ENCODE results near the gene SHBG. TPM values are rescaled to one million over a fixed set of nuclear protein-coding genes. Genes with fewer than 3 reads are reported as not detected.
A peak's percentile ranks its signal among the peaks of the same experiment; 100 is the strongest.

Gene SHBG
- total and polyA plus RNA-seq, 4 experiments from 2014 or later, result not detected

DNA sequence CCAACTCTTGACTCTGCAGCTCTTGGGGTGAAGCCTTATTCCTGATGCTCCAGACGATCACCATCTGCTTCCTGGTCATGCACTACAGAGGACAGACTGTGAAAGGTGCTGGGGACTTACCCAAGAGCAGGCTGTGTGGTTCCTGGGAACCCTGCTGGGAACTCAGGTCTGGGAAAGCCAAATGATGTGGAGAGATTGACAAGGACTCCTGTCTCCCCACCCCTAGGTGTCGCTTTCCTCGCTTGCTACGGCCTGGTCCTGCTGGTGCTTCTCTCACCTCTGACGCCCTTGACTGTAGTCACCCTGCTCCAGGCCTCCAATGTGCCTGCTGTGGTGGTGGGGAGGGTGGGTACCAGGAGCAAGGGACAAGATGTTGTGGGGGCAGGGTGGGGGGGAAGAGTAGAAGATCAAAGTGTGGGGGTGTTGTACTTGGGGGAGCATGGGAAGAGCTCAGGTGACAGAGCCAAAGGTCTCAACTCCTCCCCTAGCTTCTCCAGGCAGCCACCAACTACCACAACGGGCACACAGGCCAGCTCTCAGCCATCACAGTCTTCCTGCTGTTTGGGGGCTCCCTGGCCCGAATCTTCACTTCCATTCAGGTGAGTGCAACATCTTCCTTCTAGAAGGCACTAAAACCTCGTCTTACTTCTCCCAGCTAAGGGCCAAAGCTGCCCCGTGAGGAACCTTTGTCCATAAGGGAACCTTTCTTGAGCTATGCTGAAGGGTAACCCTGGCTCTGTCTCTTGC, 43.1 kb upstream of the SHBG start:
- no peaks in the 10 kb centered on the region for H3K27me3 ChIP-seq (ENCODE audit: insufficient read depth, low read length)
- no peak overlapping the region for H3K4me3 ChIP-seq (ENCODE audit: low read length in 2 of 2)
- Mint-ChIP-seq H3K4me3 (peak overlapping the region in 3 of 8 donors; percentile 13 to 35 (median 20)), H3K36me3 (peaks cover 6 to 39% of the 10 kb centered on the region in 2 donors), H3K27ac (peak overlapping the region in 2 of 7 donors; percentile 38 to 61), H3K27me3 (no peaks in the 10 kb centered on the region), H3K4me1 (peaks cover 5 to 43% (median 26%) of the 10 kb centered on the region in 4 donors), H3K9me3 (peaks cover 0 to 1% (median 0%) of the 10 kb centered on the region in 8 donors)
- H3K36me3 ChIP-seq (ENCODE audit: insufficient read depth, low read length), result peaks cover 21% of the 10 kb centered on the region
- ChIA-PET CTCF (ENCODE audit: partially characterized antibody) (interaction anchor here (1.0 to 2.3 kb wide), 8 partner anchors 9 to 231 kb away, joined by 4 to 12 read pairs (median 5); partner anchors contain the start of gene TP53), POLR2A (ENCODE audit: partially characterized antibody) (interaction anchor here (1.0 to 9.5 kb wide), 6 partner anchors 14 to 252 kb away, joined by 3 to 220 read pairs (median 14); partner anchors contain the start of genes TP53, WRAP53 and ZBTB4)
- H3K9me3 ChIP-seq (ENCODE audit: control insufficient read depth in 1 of 2, low read length in 2 of 2), result no peaks in the 10 kb centered on the region
- peaks cover 41% of the 10 kb centered on the region for H3K4me1 ChIP-seq (ENCODE audit: insufficient read depth, low read length)
- no peak for DNase-seq
- no peak overlapping the region for H3K27ac ChIP-seq (ENCODE audit: low read depth, low read length)
- intact Hi-C loops (cut with micrococcal nuclease), result no loop called here

DNA sequence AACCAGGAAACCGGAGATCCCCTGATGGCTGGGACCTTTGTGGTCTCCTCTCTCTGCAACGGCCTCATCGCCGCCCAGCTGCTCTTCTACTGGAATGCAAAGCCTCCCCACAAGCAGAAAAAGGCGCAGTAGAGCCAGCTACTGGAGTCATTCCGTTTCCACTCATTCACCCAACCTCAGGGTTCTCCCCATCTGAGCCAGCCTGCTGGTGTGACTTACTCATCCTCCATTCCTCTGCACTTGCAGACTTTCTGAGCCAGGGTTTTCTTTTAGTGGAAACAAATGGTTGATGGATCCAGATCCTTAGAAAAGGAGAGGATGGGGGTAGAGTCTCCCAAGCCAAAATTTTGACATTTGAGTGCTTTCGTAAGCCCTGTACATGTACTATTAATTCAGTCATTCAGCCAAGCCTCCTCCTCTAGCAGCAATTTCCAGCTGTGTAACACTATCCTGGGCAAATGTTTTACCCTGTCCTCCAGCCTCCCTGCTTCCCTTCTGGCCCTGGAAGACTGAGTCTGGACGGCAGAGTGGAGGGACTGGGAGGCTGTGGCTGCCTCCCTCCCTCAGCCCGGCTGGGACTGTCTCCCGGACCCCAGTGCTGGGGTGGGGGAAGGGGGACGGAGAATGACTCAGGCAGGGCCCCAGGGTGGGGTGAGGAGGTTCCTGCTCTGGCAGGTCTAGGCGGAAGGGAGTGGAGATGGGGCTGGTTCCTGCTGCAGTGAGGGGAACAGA, 42.3 kb upstream of the SHBG start:
- Mint-ChIP-seq H3K9me3 (peaks cover 0 to 1% (median 0%) of the 10 kb centered on the region in 8 donors), H3K27me3 (no peaks in the 10 kb centered on the region), H3K36me3 (peaks cover 11 to 46% of the 10 kb centered on the region in 2 donors), H3K27ac (peak overlapping the region in 4 of 7 donors; percentile 30 to 61 (median 34)), H3K4me1 (peaks cover 5 to 35% (median 21%) of the 10 kb centered on the region in 4 donors), H3K4me3 (peak overlapping the region in 1 of 8 donors; percentile 35)
- Histone ChIP-seq H3K9me3 (ENCODE audit: control insufficient read depth in 1 of 2, low read length in 2 of 2) (no peaks in the 10 kb centered on the region), H3K27ac (ENCODE audit: low read depth, low read length) (no peak overlapping the region), H3K27me3 (ENCODE audit: insufficient read depth, low read length) (no peaks in the 10 kb centered on the region), H3K4me3 (ENCODE audit: low read length in 2 of 2) (no peak overlapping the region), H3K4me1 (ENCODE audit: insufficient read depth, low read length) (peaks cover 35% of the 10 kb centered on the region), H3K36me3 (ENCODE audit: insufficient read depth, low read length) (peaks cover 28% of the 10 kb centered on the region)
- intact Hi-C loops (cut with micrococcal nuclease), result no loop called here
- ChIA-PET POLR2A (ENCODE audit: partially characterized antibody) (interaction anchor here (1.0 to 9.5 kb wide), 4 partner anchors 15 to 253 kb away, joined by 3 to 220 read pairs (median 14); partner anchors contain the start of genes TP53, WRAP53 and ZBTB4), CTCF (ENCODE audit: partially characterized antibody) (interaction anchor here (1.0 to 2.3 kb wide), 4 partner anchors 8 to 232 kb away, joined by 4 to 9 read pairs (median 5); partner anchors contain the start of gene TP53)
- no peak for DNase-seq

DNA sequence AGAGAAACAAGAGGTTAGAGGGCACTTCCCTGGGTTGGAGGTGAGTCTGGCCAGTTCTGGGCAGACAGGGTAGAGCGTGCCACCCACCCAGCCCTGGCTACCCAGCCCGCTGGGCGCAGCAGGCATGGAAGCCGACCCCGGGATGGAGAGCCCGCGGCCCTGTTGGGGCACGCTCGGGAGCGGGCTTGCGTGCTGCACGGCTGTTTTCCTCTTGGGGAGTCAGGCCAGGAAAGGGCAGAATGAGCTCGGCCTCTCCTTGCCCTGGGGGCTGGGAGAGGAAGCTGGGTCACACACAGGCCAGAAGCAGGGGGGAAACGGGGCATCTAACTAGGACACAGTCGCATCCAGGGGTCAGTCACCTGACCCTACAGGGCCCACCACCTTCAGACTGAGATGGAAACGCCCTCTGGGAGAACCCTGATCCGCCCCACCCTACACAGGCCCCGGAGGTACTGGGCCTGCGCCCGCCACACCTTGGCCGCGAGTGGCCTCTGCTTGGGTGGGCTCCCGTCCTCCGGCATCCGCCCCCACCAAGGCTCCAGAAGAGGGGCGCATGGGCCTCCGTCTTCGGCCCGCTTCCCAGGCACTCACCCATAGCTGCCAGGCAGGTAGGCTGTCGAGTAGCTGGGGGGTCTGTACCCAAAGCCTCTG, 41.3 kb upstream of the SHBG start:
- peaks cover 39% of the 10 kb centered on the region for H3K36me3 ChIP-seq (ENCODE audit: insufficient read depth, low read length)

DNA sequence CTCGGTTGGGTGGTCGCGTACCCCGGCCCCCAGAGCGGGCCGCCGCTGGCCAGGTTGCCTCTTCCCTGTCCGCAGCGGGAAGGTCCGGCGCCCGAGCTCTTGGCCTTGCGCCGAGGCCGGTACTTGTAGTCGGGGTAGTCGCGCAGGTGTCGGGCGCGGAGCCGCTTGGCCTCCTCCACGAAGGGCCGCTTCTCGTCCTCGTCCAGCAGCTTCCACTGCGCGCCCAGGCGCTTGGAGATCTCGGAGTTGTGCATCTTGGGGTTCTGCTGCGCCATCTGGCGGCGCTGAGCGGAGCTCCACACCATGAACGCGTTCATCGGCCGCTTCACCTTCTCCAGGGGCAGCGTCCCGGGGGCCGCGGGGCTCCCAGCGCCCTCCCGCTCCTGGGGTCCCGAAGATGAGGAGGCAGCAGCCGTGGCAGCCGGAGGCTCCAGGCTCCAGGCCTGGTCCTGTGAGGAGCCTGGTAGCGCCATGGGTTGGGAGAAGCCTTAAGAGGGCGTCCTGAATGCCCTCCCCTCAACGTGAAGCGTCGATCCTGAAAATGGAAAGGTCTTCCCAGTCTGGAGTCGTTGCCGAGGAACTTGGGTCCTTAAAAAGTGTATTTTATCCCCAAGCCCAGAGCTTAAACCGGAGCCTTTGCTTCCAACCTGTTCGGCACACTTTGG, 40.6 kb upstream of the SHBG start:
- peaks cover 0 to 1% (median 0%) of the 10 kb centered on the region in 8 donors for H3K9me3 Mint-ChIP-seq
- peak; percentile 57 to 65 (median 60) for DNase-seq
- no peaks in the 10 kb centered on the region for H3K27me3 Mint-ChIP-seq
- POLR2A ChIA-PET (ENCODE audit: partially characterized antibody), result interaction anchor here (0.6 to 9.5 kb wide), 12 partner anchors 16 to 238 kb away, joined by 3 to 220 read pairs (median 4); partner anchors contain the start of genes POLR2A, SAT2, TMEM102 and TP53
- H3K4me3 Mint-ChIP-seq, result no peak overlapping the region
- intact Hi-C loops (cut with micrococcal nuclease), result loop anchor here (1.0 kb wide), 2 partner anchors 28 to 75 kb away; partner anchors contain the start of gene SENP3
- no peak overlapping the region for H3K27ac ChIP-seq (ENCODE audit: low read depth, low read length)
- H3K4me1 ChIP-seq (ENCODE audit: insufficient read depth, low read length), result peaks cover 24% of the 10 kb centered on the region
- no peak overlapping the region for H3K4me3 ChIP-seq (ENCODE audit: low read length in 2 of 2)
- no peak overlapping the region for H3K27ac Mint-ChIP-seq
- no peaks in the 10 kb centered on the region for H3K9me3 ChIP-seq (ENCODE audit: control insufficient read depth in 1 of 2, low read length in 2 of 2)
- CTCF ChIA-PET (ENCODE audit: partially characterized antibody), result interaction anchor here (0.6 to 3.1 kb wide), 25 partner anchors 9 to 648 kb away, joined by 3 to 28 read pairs (median 5); partner anchors contain the start of genes ACAP1, FXR2, SENP3 and SLC16A11
- H3K36me3 ChIP-seq (ENCODE audit: insufficient read depth, low read length), result peaks cover 46% of the 10 kb centered on the region
- H3K4me1 Mint-ChIP-seq, result peaks cover 5 to 22% (median 11%) of the 10 kb centered on the region in 4 donors
- H3K36me3 Mint-ChIP-seq, result peaks cover 25 to 54% of the 10 kb centered on the region in 2 donors
- H3K27me3 ChIP-seq (ENCODE audit: insufficient read depth, low read length), result no peaks in the 10 kb centered on the region

More for the DNA sequence above, 41.3 kb upstream of the SHBG start:
- no peak for DNase-seq
- intact Hi-C loops (cut with micrococcal nuclease), result loop anchor here (1.0 kb wide), 2 partner anchors 27 to 74 kb away; partner anchors contain the start of gene SENP3
- no peak overlapping the region for H3K27ac Mint-ChIP-seq
- no peaks in the 10 kb centered on the region for H3K27me3 Mint-ChIP-seq
- peaks cover 5 to 29% (median 16%) of the 10 kb centered on the region in 4 donors for H3K4me1 Mint-ChIP-seq
- POLR2A ChIA-PET (ENCODE audit: partially characterized antibody), result interaction anchor here (1.0 to 9.5 kb wide), 10 partner anchors 16 to 233 kb away, joined by 3 to 220 read pairs (median 4); partner anchors contain the start of genes POLR2A, SAT2, TMEM102 and TP53
- CTCF ChIA-PET (ENCODE audit: partially characterized antibody), result interaction anchor here (0.6 to 3.1 kb wide), 25 partner anchors 8 to 649 kb away, joined by 3 to 28 read pairs (median 5); partner anchors contain the start of genes ACAP1, FXR2, SENP3 and SLC16A11
- H3K4me1 ChIP-seq (ENCODE audit: insufficient read depth, low read length), result peaks cover 26% of the 10 kb centered on the region
- H3K4me3 Mint-ChIP-seq, result no peak overlapping the region
- H3K27ac ChIP-seq (ENCODE audit: low read depth, low read length), result no peak overlapping the region
- H3K4me3 ChIP-seq (ENCODE audit: low read length in 2 of 2), result no peak overlapping the region
- peaks cover 19 to 54% of the 10 kb centered on the region in 2 donors for H3K36me3 Mint-ChIP-seq
- H3K27me3 ChIP-seq (ENCODE audit: insufficient read depth, low read length), result no peaks in the 10 kb centered on the region
- peaks cover 0 to 1% (median 0%) of the 10 kb centered on the region in 8 donors for H3K9me3 Mint-ChIP-seq
- no peaks in the 10 kb centered on the region for H3K9me3 ChIP-seq (ENCODE audit: control insufficient read depth in 1 of 2, low read length in 2 of 2)

DNA sequence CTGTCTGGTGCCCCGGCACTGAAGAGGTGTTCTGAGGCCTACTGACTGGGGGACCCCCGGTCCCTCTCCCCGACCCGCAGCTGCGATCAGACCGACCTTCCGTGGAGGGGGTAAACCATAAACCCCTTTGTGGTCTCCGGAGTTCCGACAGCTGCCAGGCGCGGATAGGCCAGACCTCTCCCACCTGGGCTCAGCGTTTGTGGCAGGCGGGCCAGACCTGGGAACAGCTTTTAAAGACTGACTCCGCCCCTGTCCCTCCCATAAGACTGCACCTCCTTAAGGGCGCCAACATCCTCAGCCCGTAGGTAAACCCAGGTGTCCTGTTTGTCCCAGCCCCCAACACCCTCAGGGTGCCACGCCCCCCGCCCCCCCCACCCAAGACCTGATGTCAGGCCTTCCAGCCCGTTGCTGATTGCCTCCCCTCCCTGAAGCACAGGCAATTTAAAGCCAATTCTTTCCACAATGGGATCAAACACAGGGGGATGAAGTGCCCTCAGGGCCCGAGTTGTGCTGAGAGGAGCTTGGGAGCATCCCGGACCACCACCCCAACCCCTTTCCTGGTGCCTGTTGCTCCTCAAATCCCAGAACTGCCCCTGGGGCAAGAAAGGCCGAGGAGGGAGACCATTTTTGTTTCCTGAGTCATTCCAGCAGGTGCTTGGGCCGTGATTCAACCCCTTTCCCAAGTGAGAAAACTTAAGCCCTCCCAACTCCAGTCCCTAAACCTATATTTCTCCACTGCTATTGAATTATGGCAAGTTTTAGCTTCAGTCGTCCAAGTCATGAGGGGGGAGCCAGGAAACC, 39.8 kb upstream of the SHBG start, which contains the start of gene SOX15:
SOX15 (minus strand) TSS at position 204 of the 801 bp plus-strand sequence. CDS start 418 bp downstream, outside the sequence.
- peak within 1 kb of the TSS in 1 of 7 donors; percentile 75 for H3K27ac Mint-ChIP-seq
- ChIA-PET POLR2A (ENCODE audit: partially characterized antibody) (interaction anchor here (0.6 to 9.5 kb wide), 13 partner anchors 17 to 239 kb away, joined by 3 to 220 read pairs (median 4); partner anchors contain the start of genes FXR2, POLR2A, SAT2 and TMEM102), CTCF (ENCODE audit: partially characterized antibody) (interaction anchor here (0.8 to 3.1 kb wide), 21 partner anchors 12 to 545 kb away, joined by 3 to 28 read pairs (median 6); partner anchors contain the start of genes ACAP1, FXR2, SENP3 and SLC16A11)
- peaks cover 29 to 54% of the 10 kb centered on the region in 2 donors for H3K36me3 Mint-ChIP-seq
- H3K9me3 ChIP-seq (ENCODE audit: control insufficient read depth in 1 of 2, low read length in 2 of 2), result no peaks in the 10 kb centered on the region
- no peak within 1 kb of the TSS for H3K4me3 ChIP-seq (ENCODE audit: low read length in 2 of 2)
- peaks cover 1 to 14% (median 5%) of the 10 kb centered on the region in 4 donors for H3K4me1 Mint-ChIP-seq
- H3K27ac ChIP-seq (ENCODE audit: low read depth, low read length), result no peak within 1 kb of the TSS
- peaks cover 0 to 1% (median 0%) of the 10 kb centered on the region in 8 donors for H3K9me3 Mint-ChIP-seq
- intact Hi-C loops (cut with micrococcal nuclease), result loop anchor here (1.0 kb wide), 2 partner anchors 29 to 76 kb away; partner anchors contain the start of gene SENP3
- H3K27me3 Mint-ChIP-seq, result no peaks in the 10 kb centered on the region
- no peak within 1 kb of the TSS for H3K4me3 Mint-ChIP-seq
- H3K27me3 ChIP-seq (ENCODE audit: insufficient read depth, low read length), result no peaks in the 10 kb centered on the region
- H3K4me1 ChIP-seq (ENCODE audit: insufficient read depth, low read length), result peaks cover 16% of the 10 kb centered on the region
- DNase-seq, result no peak
- peaks cover 50% of the 10 kb centered on the region for H3K36me3 ChIP-seq (ENCODE audit: insufficient read depth, low read length)
